SK-N-DZ (cell line): ENCODE results near the gene POU2F2.
"Not testable (repeated sequence)": the region's sequence is repeated elsewhere in the genome, so short reads cannot be mapped to it uniquely, and the experiment has no call there.

Experiments
- DNase-seq: peaks from one replicate; pipeline ENCODE4 v3.0.0-alpha.2; 2015; ENCODE audit warnings: low spot score
- small RNA-seq, 2 experiments: library from RNA; depleted of rRNA; stranded (forward); fragments of <200 nt; gene quantifications; one replicate each; pipeline ENCODE3, GENCODE V24; 2014

The POU2F2 gene

GRCh38 chr19:42062381-42062780, 69.9 kb downstream of the POU2F2 start:
- no peak for DNase-seq

- no peak for DNase-seq
These were observed 72.1 kb downstream of the POU2F2 start for GRCh38 chr19:42060117-42060516.

GRCh38 chr19:42059196-42059595, 73.0 kb downstream of the POU2F2 start:
- DNase-seq: no peak

GRCh38 chr19:42057846-42058245, 74.4 kb downstream of the POU2F2 start:
- DNase-seq: no peak

- DNase-seq: no peak
These were observed 78.0 kb downstream of the POU2F2 start for GRCh38 chr19:42054205-42054604.

GRCh38 chr19:42053037-42053935, 79.0 kb downstream of the POU2F2 start:
- DNase-seq: no peak

GRCh38 chr19:42052241-42052863, 79.9 kb downstream of the POU2F2 start:
- DNase-seq: peak; percentile 86

- no peak for DNase-seq
These were observed 80.8 kb downstream of the POU2F2 start for GRCh38 chr19:42051166-42052115.

- no peak for DNase-seq
These were observed 83.3 kb downstream of the POU2F2 start for GRCh38 chr19:42048992-42049391.

- no peak for DNase-seq
These were observed 86.7 kb downstream of the POU2F2 start for GRCh38 chr19:42045575-42045974.

- DNase-seq: no peak
These were observed 89.6 kb downstream of the POU2F2 start for GRCh38 chr19:42042455-42043170.

- not testable (repeated sequence) for DNase-seq
These were observed 91.8 kb downstream of the POU2F2 start for GRCh38 chr19:42040491-42040890.

- no peak for DNase-seq
These were observed 92.2 kb downstream of the POU2F2 start for GRCh38 chr19:42040031-42040430.

GRCh38 chr19:42038666-42039065, 93.6 kb downstream of the POU2F2 start:
- DNase-seq: no peak

- no peak for DNase-seq
These were observed 94.6 kb downstream of the POU2F2 start for GRCh38 chr19:42037649-42038048.

Small RNAs within 50 kb of the gene (small RNA-seq; reads per million reads assigned to genes)
- 0 to 0.03 reads per million in 2 experiments for gene MIR4323
